Sigmoid colon (tissue), 4 donors: ENCODE results near the gene RHOV.

Experiments
- CTCF ChIP-seq, 4 experiments: fragments of 450-650 bp in 3 of 4; fragments of 200-600 bp in 1 of 4; IDR thresholded peaks; one replicate each; pipeline ENCODE4 v1.5.1; 2016 to 2019; ENCODE audit warnings: antibody characterized with exemption in 4 of 4, mild to moderate bottlenecking in 3 of 4, moderate library complexity in 2 of 4
- EP300 ChIP-seq, 4 donors: sonication (generic); formaldehyde crosslinking; IDR thresholded peaks; one replicate each; pipeline ENCODE4 v1.6.1; 2017; ENCODE audit warnings: antibody characterized with exemption in 4 of 4
- POLR2A ChIP-seq, 2 donors: fragments of 450-650 bp; IDR thresholded peaks; one replicate each; pipeline ENCODE4 v1.6.1; 2016; ENCODE audit warnings: antibody characterized with exemption in 2 of 2, mild to moderate bottlenecking in 2 of 2, moderate library complexity in 2 of 2
- POLR2AphosphoS5 ChIP-seq, 4 donors: sonication (generic); formaldehyde crosslinking; IDR thresholded peaks; one replicate each; pipeline ENCODE4 v1.6.1; 2017; ENCODE audit warnings: antibody characterized with exemption in 4 of 4

GRCh38 chr15:40918799-40919392 is 44.9 kb upstream of the RHOV start:
- TF ChIP-seq POLR2AphosphoS5 (IDR thresholded peaks at IDR 0.05) (no peak), CTCF (IDR thresholded peaks at IDR 0.05) (no peak), POLR2A (IDR thresholded peaks at IDR 0.05) (no peak), EP300 (IDR thresholded peaks at IDR 0.05) (no peak)
